Right lobe of liver (tissue), 4 donors: Measurements from ENCODE around the gene POLA2.

Experiments
- POLR2A ChIP-seq: fragments of 450-650 bp; IDR thresholded peaks from one replicate; pipeline ENCODE4 v1.6.1; 2017; ENCODE audit warnings: antibody characterized with exemption, mild to moderate bottlenecking
- TF ChIP-seq, protein P1 (sequence below), 4 donors: fragments of 200-600 bp in 3 of 4; fragments of 450-650 bp in 1 of 4; IDR thresholded peaks; one replicate each; pipeline versions ENCODE4 v1.5.1 to v1.8.0; 2016 to 2022; ENCODE audit warnings: antibody characterized with exemption in 4 of 4, mild to moderate bottlenecking in 2 of 4
- donor health status: DM: no; HTN: no; CAD: no.
- donor health status: DM: no; HTN: no; CAD: no.
- donor health status: DM: no; HTN: yes; CAD: no.

GRCh38 chr11:65292890-65293289 is 31.1 kb downstream of the POLA2 start:
- TF ChIP-seq, protein P1, sequence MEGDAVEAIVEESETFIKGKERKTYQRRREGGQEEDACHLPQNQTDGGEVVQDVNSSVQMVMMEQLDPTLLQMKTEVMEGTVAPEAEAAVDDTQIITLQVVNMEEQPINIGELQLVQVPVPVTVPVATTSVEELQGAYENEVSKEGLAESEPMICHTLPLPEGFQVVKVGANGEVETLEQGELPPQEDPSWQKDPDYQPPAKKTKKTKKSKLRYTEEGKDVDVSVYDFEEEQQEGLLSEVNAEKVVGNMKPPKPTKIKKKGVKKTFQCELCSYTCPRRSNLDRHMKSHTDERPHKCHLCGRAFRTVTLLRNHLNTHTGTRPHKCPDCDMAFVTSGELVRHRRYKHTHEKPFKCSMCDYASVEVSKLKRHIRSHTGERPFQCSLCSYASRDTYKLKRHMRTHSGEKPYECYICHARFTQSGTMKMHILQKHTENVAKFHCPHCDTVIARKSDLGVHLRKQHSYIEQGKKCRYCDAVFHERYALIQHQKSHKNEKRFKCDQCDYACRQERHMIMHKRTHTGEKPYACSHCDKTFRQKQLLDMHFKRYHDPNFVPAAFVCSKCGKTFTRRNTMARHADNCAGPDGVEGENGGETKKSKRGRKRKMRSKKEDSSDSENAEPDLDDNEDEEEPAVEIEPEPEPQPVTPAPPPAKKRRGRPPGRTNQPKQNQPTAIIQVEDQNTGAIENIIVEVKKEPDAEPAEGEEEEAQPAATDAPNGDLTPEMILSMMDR (IDR thresholded peaks at IDR 0.05): no peak
- no peak for TF ChIP-seq POLR2A
